Thyroid gland (tissue), 4 donors: Measurements from ENCODE around the gene LMBR1L. TPM values are rescaled to one million over a fixed set of nuclear protein-coding genes. Genes with fewer than 3 reads are reported as not detected.
A peak's percentile ranks its signal among the peaks of the same experiment; 100 is the strongest.

Source experiments
- DNase-seq, 2 donors: peaks; one replicate each; pipeline ENCODE4 v3.0.0-alpha.2; 2019
- H3K27ac ChIP-seq, 3 donors: fragments of 200-600 bp; sonication (generic); 1 replicate in 2 of 3; 2 replicates in 1 of 3; pipeline ENCODE4 v1.5.1; 2016 to 2019; ENCODE audit warnings: mild to moderate bottlenecking in 1 of 3, moderate library complexity in 1 of 3
- H3K27me3 ChIP-seq: fragments of 200-600 bp; sonication (generic); one replicate; pipeline ENCODE4 v1.5.1; 2019
- H3K36me3 ChIP-seq, 2 donors: fragments of 200-600 bp; sonication (generic); one replicate each; pipeline ENCODE4 v1.5.1; 2016 to 2019
- H3K4me1 ChIP-seq, 2 donors: fragments of 200-600 bp; sonication (generic); one replicate each; pipeline ENCODE4 v1.5.1; 2017 to 2019
- H3K4me3 ChIP-seq, 3 donors: fragments of 200-600 bp; sonication (generic); replicated peaks in 1 of 3; 1 replicate in 2 of 3; 2 replicates in 1 of 3; pipeline ENCODE4 v1.5.1; 2016; ENCODE audit warnings: mild to moderate bottlenecking in 1 of 3
- H3K9me3 ChIP-seq: fragments of 200-600 bp; sonication (generic); one replicate; pipeline ENCODE4 v1.5.1; 2017
- POLR2A ChIP-seq, 2 donors: fragments of 450-650 bp; IDR thresholded peaks; one replicate each; pipeline ENCODE4 v1.6.1; 2017; ENCODE audit warnings: antibody characterized with exemption in 2 of 2, mild to moderate bottlenecking in 2 of 2, moderate library complexity in 1 of 2
- WGBS, 2 donors: methylation state at CpG; one replicate each; pipeline ENCODE4 v1.1.5; 2017; 5-methylcytosine and 5-hydroxymethylcytosine counted together
- intact Hi-C: fragments of 100-400 bp; cut with DNase I; formaldehyde crosslinking; loops from one replicate; pipeline ENCODE4 v1.15.1; 2023
- total RNA-seq, 4 donors: library from RNA; depleted of rRNA; stranded (reverse); fragments of >200 nt; gene quantifications; one replicate each; pipeline ENCODE4 v1.2.3, GENCODE V29; 2016
- TF ChIP-seq, protein P1 (sequence below), 6 experiments: fragments of 200-600 bp in 3 of 6; fragments of 450-650 bp in 3 of 6; sonication (generic) in 3 of 6; IDR thresholded peaks; one replicate each; pipeline ENCODE4 v1.5.1; 2016 to 2019; ENCODE audit warnings: antibody characterized with exemption in 6 of 6, mild to moderate bottlenecking in 2 of 6, inconsistent platforms in 1 of 6, moderate library complexity in 1 of 6

The LMBR1L gene
- total RNA-seq, 4 donors from 2014 or later, result 30.4 to 54.8 (median 46.6) TPM

DNA sequence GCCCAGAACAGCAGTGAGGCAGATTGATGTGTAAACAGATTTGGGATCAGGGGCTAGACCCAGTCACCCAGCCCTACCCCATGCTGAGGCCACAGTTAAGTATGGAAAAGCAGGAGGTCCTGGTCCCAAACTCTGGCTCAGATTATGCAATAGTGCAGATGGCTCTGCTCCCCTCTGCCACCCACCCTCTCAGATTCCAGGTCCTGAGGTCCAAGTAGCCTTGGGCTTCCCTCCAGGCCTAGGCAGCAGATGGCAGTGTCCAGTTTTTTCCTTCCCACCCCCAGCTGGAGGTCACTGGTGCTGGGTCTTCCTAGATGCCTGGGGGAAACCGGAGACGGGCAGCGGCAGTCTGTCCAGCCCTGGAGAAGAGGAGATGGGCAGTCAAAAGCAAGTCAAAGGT, 13.3 kb downstream of the LMBR1L start:
- no peaks in the 10 kb centered on the region for H3K9me3 ChIP-seq
- peaks cover 3% of the 10 kb centered on the region for H3K27me3 ChIP-seq
- no peak overlapping the region for H3K4me3 ChIP-seq
- H3K27ac ChIP-seq, result no peak overlapping the region
- H3K4me1 ChIP-seq, result peaks cover 11 to 24% of the 10 kb centered on the region in 2 donors
- DNase-seq, result no peak
- peaks cover 47 to 56% of the 10 kb centered on the region in 2 donors for H3K36me3 ChIP-seq
- TF ChIP-seq, protein P1, sequence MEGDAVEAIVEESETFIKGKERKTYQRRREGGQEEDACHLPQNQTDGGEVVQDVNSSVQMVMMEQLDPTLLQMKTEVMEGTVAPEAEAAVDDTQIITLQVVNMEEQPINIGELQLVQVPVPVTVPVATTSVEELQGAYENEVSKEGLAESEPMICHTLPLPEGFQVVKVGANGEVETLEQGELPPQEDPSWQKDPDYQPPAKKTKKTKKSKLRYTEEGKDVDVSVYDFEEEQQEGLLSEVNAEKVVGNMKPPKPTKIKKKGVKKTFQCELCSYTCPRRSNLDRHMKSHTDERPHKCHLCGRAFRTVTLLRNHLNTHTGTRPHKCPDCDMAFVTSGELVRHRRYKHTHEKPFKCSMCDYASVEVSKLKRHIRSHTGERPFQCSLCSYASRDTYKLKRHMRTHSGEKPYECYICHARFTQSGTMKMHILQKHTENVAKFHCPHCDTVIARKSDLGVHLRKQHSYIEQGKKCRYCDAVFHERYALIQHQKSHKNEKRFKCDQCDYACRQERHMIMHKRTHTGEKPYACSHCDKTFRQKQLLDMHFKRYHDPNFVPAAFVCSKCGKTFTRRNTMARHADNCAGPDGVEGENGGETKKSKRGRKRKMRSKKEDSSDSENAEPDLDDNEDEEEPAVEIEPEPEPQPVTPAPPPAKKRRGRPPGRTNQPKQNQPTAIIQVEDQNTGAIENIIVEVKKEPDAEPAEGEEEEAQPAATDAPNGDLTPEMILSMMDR (IDR thresholded peaks at IDR 0.05), result no peak
- TF ChIP-seq POLR2A (IDR thresholded peaks at IDR 0.05), result no peak
- WGBS, 2 donors, result 78 to 89% methylated on average over 3 of the region's 3 CpGs
- intact Hi-C loops, result no loop called here

DNA sequence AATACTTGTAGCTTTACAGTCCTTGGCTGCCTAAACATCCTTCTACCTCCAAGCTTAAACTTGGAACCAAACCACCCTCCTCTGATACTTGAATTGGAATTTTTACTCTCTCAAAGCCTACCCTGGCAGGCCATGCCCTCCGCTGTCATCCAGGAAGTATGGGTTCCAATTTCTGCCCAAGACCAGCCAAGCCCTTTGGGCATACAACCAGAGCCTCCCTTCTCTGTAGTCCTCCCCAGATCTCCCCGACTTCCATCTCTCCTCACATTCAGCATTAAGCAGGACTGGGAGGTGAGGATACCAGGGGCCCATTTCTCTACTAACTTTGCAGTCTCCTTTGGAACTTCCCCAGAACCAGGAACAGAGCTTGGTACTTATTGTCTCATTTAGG, 15.7 kb downstream of the LMBR1L start:
- no peak overlapping the region for H3K27ac ChIP-seq
- H3K4me3 ChIP-seq, result no peak overlapping the region
- peaks cover 23 to 33% of the 10 kb centered on the region in 2 donors for H3K36me3 ChIP-seq
- intact Hi-C loops, result no loop called here
- WGBS, 2 donors, result 75 to 77% methylated on average over 2 of the region's 2 CpGs
- H3K9me3 ChIP-seq, result no peaks in the 10 kb centered on the region
- H3K27me3 ChIP-seq, result peaks cover 6% of the 10 kb centered on the region
- H3K4me1 ChIP-seq, result peaks cover 22 to 44% of the 10 kb centered on the region in 2 donors
- DNase-seq, result no peak
- TF ChIP-seq, protein P1 (IDR thresholded peaks at IDR 0.05), result no peak
- no peak for TF ChIP-seq POLR2A (IDR thresholded peaks at IDR 0.05)

DNA sequence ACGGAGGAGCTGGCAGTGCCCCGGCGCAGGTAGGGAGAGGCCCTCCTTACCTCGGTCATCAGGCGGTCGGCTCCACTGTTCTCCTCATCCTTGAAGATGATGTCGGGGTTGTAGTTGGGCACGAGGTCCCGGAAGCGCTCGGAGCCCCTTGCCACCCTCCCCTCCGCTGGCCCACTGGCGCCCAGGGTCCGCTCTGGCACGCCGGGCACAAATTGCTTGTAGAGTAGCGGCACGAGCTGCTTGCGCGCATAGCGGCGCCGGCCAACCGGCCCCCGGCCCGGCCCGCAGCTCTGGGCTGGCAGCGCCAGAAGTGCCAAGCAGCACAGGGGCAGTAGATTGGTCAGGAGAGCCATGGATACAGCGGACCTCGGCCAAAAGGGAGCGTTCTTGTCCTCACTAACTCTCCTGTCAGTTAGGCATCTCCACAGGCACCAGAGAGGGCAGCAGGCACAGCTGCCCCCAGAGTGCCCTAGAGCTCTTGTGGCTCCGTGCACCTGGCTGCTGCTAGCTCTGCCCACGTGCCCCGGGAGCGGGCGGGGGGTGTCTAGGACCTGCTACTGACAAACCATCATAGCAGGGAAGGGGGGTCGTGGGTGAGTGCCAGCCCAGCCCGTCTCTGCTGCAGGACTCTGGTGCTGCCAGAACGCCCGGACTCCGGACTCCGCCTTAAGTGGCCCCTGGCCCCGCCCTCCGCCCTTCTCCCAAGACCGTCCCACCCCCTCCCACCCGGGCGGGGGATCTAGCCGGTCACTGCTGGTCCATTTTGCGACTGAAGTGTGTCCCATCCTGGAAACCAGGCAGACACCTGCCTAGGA, 16.3 kb downstream of the LMBR1L start, which contains the start of gene DHH:
DHH (minus strand) TSS at position 642 of the 815 bp plus-strand sequence; CDS start at position 353, 289 bp downstream.
- peak; percentile 59 to 71 for DNase-seq
- H3K9me3 ChIP-seq, result no peaks in the 10 kb centered on the region
- peaks cover 28 to 50% of the 10 kb centered on the region in 2 donors for H3K4me1 ChIP-seq
- peak within 1 kb of the TSS in 1 of 3 donors; percentile 8 for H3K4me3 ChIP-seq
- peaks cover 12% of the 10 kb centered on the region for H3K27me3 ChIP-seq
- no peak within 1 kb of the TSS for H3K27ac ChIP-seq
- intact Hi-C loops, result no loop called here
- H3K36me3 ChIP-seq, result peaks cover 17 to 27% of the 10 kb centered on the region in 2 donors
- WGBS, 2 donors, result 2 to 4% methylated on average over 18 to 28 of the region's 49 CpGs
- TF ChIP-seq POLR2A (IDR thresholded peaks at IDR 0.05), result no peak
- TF ChIP-seq, protein P1 (IDR thresholded peaks at IDR 0.05), result no peak

DNA sequence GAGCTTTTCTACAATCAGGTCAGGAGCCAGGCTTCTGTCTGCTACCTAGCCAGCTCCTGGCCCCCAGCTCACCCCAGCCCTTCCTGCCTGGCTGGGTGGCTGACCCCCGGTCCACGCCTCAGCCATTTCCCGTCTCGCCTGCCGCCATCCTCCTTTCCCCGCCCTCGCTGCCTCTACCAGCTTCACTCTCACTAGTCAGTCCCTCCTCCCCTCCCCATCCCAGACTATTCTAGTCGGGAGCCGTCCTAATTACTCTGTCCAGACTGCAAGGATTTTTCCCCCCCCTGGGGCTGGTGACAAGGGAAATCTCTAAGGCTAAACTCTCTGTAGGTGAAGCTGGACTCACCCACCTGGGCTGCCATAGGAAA, 16.9 kb downstream of the LMBR1L start:
- Histone ChIP-seq H3K4me3 (peak overlapping the region in 1 of 3 donors; percentile 8), H3K27ac (no peak overlapping the region), H3K36me3 (peaks cover 11 to 22% of the 10 kb centered on the region in 2 donors), H3K27me3 (peaks cover 12% of the 10 kb centered on the region), H3K4me1 (peaks cover 28 to 52% of the 10 kb centered on the region in 2 donors), H3K9me3 (no peaks in the 10 kb centered on the region)
- TF ChIP-seq POLR2A (IDR thresholded peaks at IDR 0.05), result no peak
- TF ChIP-seq, protein P1 (IDR thresholded peaks at IDR 0.05), result no peak
- intact Hi-C loops, result no loop called here
- 2 to 3% methylated on average over 9 of the region's 9 CpGs for WGBS, 2 donors
- no peak for DNase-seq

DNA sequence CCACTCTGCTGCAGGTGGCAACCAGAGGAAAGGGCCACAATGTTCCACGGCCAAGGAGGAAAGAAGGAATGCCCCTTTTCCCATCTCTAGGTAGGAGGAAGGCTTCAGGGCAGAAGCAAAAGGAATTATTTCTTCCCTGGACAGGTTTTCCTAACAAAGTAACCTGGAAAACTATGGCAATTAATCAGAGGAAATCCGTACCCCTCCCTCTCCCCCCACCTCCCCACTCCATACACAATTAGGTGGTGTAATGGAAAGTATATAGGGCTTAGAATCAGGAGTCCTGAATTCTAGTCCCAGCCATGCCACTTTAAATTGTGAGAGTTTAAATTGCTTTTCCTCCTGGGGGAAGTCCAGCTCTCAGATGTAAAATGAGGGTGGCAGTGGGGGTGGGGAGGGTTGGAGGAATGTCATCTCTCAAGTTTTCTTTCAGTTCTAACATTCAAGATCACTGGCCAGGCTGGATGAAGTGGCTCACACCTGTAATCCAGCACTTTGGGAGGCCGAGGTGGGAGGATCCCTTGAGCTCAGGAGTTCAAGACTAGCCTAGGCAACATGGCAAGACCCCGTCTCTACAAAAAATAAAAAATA, 17.7 kb downstream of the LMBR1L start:
- TF ChIP-seq, protein P1 (IDR thresholded peaks at IDR 0.05), result no peak
- WGBS, 2 donors, result 48 to 60% methylated on average over 4 of the region's 4 CpGs
- Histone ChIP-seq H3K27me3 (peaks cover 12% of the 10 kb centered on the region), H3K4me1 (peaks cover 28 to 60% of the 10 kb centered on the region in 2 donors), H3K36me3 (peaks cover 7 to 15% of the 10 kb centered on the region in 2 donors), H3K27ac (no peak overlapping the region), H3K9me3 (no peaks in the 10 kb centered on the region), H3K4me3 (no peak overlapping the region)
- intact Hi-C loops, result no loop called here
- DNase-seq, result no peak
